Measurements from ENCODE around the gene NCR3LG1. TPM values are rescaled to one million over a fixed set of nuclear protein-coding genes. Genes with fewer than 3 reads are reported as not detected.
A peak's percentile ranks its signal among the peaks of the same experiment; 100 is the strongest.

NCR3LG1 gene
- polyA plus RNA-seq, 2 of the 4 experiments (the other 2 are of a cell fraction): 1.1 to 2.4 TPM

DNA sequence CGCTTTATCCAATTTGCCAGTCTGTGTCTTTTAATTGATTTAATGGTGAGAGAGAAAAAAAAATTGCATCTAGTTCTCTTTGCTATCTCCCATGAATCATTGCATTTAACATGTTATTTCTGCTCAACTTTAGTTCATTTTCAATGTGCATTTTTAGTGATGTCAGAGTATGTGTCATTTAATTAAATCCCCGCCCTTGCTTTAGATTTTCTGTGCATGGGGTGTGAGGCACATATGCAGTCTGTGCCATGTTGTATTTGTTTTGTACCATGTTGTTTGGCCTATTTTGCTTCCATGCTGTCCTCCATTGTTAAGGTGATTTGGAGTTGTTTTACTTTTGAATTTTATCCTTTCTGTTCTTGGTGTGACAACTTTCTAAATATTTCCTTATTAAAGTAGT, 8.3 kb upstream of the NCR3LG1 start (continued):
- TF ChIP-seq, protein P1, sequence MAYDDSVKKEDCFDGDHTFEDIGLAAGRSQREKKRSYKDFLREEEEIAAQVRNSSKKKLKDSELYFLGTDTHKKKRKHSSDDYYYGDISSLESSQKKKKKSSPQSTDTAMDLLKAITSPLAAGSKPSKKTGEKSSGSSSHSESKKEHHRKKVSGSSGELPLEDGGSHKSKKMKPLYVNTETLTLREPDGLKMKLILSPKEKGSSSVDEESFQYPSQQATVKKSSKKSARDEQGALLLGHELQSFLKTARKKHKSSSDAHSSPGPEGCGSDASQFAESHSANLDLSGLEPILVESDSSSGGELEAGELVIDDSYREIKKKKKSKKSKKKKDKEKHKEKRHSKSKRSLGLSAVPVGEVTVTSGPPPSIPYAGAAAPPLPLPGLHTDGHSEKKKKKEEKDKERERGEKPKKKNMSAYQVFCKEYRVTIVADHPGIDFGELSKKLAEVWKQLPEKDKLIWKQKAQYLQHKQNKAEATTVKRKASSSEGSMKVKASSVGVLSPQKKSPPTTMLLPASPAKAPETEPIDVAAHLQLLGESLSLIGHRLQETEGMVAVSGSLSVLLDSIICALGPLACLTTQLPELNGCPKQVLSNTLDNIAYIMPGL (CRISPR knock-in tag; IDR thresholded peaks at IDR 0.05; ENCODE audit: borderline replicate concordance): no peak
- TF ChIP-seq, protein P2, sequence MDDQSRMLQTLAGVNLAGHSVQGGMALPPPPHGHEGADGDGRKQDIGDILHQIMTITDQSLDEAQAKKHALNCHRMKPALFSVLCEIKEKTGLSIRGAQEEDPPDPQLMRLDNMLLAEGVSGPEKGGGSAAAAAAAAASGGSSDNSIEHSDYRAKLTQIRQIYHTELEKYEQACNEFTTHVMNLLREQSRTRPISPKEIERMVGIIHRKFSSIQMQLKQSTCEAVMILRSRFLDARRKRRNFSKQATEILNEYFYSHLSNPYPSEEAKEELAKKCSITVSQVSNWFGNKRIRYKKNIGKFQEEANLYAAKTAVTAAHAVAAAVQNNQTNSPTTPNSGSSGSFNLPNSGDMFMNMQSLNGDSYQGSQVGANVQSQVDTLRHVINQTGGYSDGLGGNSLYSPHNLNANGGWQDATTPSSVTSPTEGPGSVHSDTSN (IDR thresholded peaks at IDR 0.05): no peak

DNA sequence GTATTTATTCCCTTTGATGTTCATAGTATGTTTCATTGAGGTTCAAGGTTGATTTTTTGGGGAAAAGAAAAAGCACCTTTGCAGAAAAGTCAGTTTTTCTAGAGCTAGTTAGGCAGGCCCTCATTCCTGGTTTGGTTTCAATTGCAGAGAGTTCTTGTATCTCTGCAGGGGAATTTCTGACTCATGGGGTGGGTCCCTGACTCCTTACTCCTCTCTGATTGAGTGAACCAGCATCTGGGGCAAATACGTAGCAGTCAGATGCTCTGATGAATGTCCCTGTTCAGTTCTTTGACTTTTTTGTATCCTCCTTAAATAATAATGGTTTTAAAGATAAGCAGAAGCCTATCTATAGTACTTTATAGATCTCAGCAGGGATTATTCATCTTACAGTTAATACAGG, 7.7 kb upstream of the NCR3LG1 start:
- no peak overlapping the region for H3K4me2 ChIP-seq

DNA sequence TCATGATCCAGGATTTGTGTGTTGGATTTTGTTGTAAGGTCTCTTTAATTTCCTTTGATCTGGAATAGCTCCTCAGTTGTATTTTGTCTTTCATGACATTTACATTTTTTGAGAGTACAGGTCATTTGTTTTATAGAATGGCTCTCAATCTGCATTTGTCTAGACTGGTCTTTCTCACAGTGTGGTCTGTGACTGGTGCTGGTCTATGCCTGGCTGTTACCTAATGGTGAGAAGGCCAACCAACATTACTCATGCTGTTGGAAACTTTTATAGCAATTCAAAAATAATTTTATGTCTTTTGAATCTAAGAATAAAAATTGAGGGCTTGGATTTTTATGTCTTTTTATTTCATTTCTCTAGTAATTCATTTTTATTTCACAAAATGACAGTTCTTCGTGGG, 3.9 kb upstream of the NCR3LG1 start:
- Histone ChIP-seq H3K27ac (no peak overlapping the region), H3K4me3 (no peak overlapping the region), H3K9me3 (no peaks in the 10 kb centered on the region), H3K4me2 (no peak overlapping the region), H3K4me1 (no peaks in the 10 kb centered on the region)
- no peak for TF ChIP-seq MYC (IDR thresholded peaks at IDR 0.05; ENCODE audit: borderline replicate concordance, low read length)
- no peak for TF ChIP-seq JUNB (IDR thresholded peaks at IDR 0.05)
- TF ChIP-seq, protein P3, sequence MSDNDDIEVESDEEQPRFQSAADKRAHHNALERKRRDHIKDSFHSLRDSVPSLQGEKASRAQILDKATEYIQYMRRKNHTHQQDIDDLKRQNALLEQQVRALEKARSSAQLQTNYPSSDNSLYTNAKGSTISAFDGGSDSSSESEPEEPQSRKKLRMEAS (IDR thresholded peaks at IDR 0.05): no peak
- no peak for TF ChIP-seq POLR2A (IDR thresholded peaks at IDR 0.05; ENCODE audit: low read length)
- TF ChIP-seq, protein P4, sequence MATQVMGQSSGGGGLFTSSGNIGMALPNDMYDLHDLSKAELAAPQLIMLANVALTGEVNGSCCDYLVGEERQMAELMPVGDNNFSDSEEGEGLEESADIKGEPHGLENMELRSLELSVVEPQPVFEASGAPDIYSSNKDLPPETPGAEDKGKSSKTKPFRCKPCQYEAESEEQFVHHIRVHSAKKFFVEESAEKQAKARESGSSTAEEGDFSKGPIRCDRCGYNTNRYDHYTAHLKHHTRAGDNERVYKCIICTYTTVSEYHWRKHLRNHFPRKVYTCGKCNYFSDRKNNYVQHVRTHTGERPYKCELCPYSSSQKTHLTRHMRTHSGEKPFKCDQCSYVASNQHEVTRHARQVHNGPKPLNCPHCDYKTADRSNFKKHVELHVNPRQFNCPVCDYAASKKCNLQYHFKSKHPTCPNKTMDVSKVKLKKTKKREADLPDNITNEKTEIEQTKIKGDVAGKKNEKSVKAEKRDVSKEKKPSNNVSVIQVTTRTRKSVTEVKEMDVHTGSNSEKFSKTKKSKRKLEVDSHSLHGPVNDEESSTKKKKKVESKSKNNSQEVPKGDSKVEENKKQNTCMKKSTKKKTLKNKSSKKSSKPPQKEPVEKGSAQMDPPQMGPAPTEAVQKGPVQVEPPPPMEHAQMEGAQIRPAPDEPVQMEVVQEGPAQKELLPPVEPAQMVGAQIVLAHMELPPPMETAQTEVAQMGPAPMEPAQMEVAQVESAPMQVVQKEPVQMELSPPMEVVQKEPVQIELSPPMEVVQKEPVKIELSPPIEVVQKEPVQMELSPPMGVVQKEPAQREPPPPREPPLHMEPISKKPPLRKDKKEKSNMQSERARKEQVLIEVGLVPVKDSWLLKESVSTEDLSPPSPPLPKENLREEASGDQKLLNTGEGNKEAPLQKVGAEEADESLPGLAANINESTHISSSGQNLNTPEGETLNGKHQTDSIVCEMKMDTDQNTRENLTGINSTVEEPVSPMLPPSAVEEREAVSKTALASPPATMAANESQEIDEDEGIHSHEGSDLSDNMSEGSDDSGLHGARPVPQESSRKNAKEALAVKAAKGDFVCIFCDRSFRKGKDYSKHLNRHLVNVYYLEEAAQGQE (IDR thresholded peaks at IDR 0.05): no peak
- TF ChIP-seq, protein P5, sequence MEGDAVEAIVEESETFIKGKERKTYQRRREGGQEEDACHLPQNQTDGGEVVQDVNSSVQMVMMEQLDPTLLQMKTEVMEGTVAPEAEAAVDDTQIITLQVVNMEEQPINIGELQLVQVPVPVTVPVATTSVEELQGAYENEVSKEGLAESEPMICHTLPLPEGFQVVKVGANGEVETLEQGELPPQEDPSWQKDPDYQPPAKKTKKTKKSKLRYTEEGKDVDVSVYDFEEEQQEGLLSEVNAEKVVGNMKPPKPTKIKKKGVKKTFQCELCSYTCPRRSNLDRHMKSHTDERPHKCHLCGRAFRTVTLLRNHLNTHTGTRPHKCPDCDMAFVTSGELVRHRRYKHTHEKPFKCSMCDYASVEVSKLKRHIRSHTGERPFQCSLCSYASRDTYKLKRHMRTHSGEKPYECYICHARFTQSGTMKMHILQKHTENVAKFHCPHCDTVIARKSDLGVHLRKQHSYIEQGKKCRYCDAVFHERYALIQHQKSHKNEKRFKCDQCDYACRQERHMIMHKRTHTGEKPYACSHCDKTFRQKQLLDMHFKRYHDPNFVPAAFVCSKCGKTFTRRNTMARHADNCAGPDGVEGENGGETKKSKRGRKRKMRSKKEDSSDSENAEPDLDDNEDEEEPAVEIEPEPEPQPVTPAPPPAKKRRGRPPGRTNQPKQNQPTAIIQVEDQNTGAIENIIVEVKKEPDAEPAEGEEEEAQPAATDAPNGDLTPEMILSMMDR (IDR thresholded peaks at IDR 0.05): no peak
- TF ChIP-seq RFX5 (IDR thresholded peaks at IDR 0.05): no peak
- TF ChIP-seq RARB (CRISPR knock-in tag; IDR thresholded peaks at IDR 0.05): no peak
- TF ChIP-seq HEYL (CRISPR knock-in tag; IDR thresholded peaks at IDR 0.05): no peak
- no peak for TF ChIP-seq EP300 (IDR thresholded peaks at IDR 0.05)
- TF ChIP-seq, protein P6, sequence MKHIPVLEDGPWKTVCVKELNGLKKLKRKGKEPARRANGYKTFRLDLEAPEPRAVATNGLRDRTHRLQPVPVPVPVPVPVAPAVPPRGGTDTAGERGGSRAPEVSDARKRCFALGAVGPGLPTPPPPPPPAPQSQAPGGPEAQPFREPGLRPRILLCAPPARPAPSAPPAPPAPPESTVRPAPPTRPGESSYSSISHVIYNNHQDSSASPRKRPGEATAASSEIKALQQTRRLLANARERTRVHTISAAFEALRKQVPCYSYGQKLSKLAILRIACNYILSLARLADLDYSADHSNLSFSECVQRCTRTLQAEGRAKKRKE (CRISPR knock-in tag; IDR thresholded peaks at IDR 0.05; ENCODE audit: low read depth): no peak
- no peak for TF ChIP-seq BHLHE40 (IDR thresholded peaks at IDR 0.05; ENCODE audit: low read depth, low read length)
- no peak for TF ChIP-seq CHD4 (IDR thresholded peaks at IDR 0.05; ENCODE audit: borderline replicate concordance)
- TF ChIP-seq FOSL2 (IDR thresholded peaks at IDR 0.05): no peak
- TF ChIP-seq FOSL2 (CRISPR knock-in tag; IDR thresholded peaks at IDR 0.05): no peak
- no peak for ATAC-seq
- no peak for FAIRE-seq
- ChIA-PET POLR2A (no interaction called here), CTCF (interaction anchor here (1.0 kb wide), 1 partner anchor 23 kb away, joined by 3 read pairs; no protein-coding TSS in a partner anchor)
- DNase-seq (ENCODE audit: low read depth in 1 of 2, low spot score in 1 of 2): no peak
- WGBS (ENCODE audit: missing lambda C conversion rate): 11% methylated on average over 1 of the region's 1 CpG

More for the DNA sequence above, 7.7 kb upstream of the NCR3LG1 start:
- 75% methylated on average over 1 of the region's 1 CpG for WGBS (ENCODE audit: missing lambda C conversion rate)
- Histone ChIP-seq H3K4me3 (no peak overlapping the region), H3K9me3 (no peaks in the 10 kb centered on the region), H3K27ac (no peak overlapping the region), H3K4me1 (no peaks in the 10 kb centered on the region)
- ChIA-PET CTCF (no interaction called here), POLR2A (no interaction called here)
- no peak for ATAC-seq
- peak in 1 of 2 experiments; percentile 10 for DNase-seq (ENCODE audit: low read depth in 1 of 2, low spot score in 1 of 2)
- FAIRE-seq: no peak
- TF ChIP-seq, protein P5 (IDR thresholded peaks at IDR 0.05): no peak
- TF ChIP-seq FOXS1 (CRISPR knock-in tag; IDR thresholded peaks at IDR 0.05): no peak
- TF ChIP-seq MYC (IDR thresholded peaks at IDR 0.05; ENCODE audit: borderline replicate concordance, low read length): no peak
- TF ChIP-seq, protein P6 (CRISPR knock-in tag; IDR thresholded peaks at IDR 0.05; ENCODE audit: low read depth): no peak
- TF ChIP-seq ZFP36 (IDR thresholded peaks at IDR 0.05; ENCODE audit: borderline replicate concordance, partially characterized antibody): no peak
- no peak for TF ChIP-seq CBX2 (IDR thresholded peaks at IDR 0.05; ENCODE audit: borderline replicate concordance, low read depth)

All from A549 (cell line).